Activated naive CD8-positive, alpha-beta T cell treated with anti-CD3 and anti-CD28 coated beads, Interleukin-2, amount 50 U/mL, for 24 hours (primary cell): ENCODE data around the gene CHMP2A.
A peak's percentile ranks its signal among the peaks of the same experiment; 100 is the strongest.

ENCODE experiments used
- ATAC-seq: fragments of 150-1000 bp; cut with Tn5 transposase; one replicate; pipeline ENCODE4 v1.10.0; 2021
- DNase-seq: peaks from one replicate; pipeline ENCODE4 v3.0.0; 2021
- H3K27ac Mint-ChIP-seq: one replicate; pipeline ENCODE4 v1.8.0; 2021; ENCODE audit warnings: mild to moderate bottlenecking, mixed read lengths
- H3K27me3 Mint-ChIP-seq: one replicate; pipeline ENCODE4 v1.8.0; 2021; ENCODE audit warnings: mixed read lengths
- H3K36me3 Mint-ChIP-seq: one replicate; pipeline ENCODE4 v1.8.0; 2021; ENCODE audit warnings: low read depth, mixed read lengths
- H3K4me1 Mint-ChIP-seq: one replicate; pipeline ENCODE4 v1.8.0; 2021; ENCODE audit warnings: mixed read lengths
- H3K4me3 Mint-ChIP-seq: one replicate; pipeline ENCODE4 v1.8.0; 2021; ENCODE audit warnings: mild to moderate bottlenecking, moderate library complexity, mixed read lengths
- H3K9me3 Mint-ChIP-seq: one replicate; pipeline ENCODE4 v1.8.0; 2021; ENCODE audit warnings: mixed read lengths

Gene CHMP2A

GRCh38 chr19:58561373-58562121 lies 6.6 kb upstream of the CHMP2A start:
- no peak for ATAC-seq
- peak overlapping the region; percentile 100 for H3K27ac Mint-ChIP-seq
- H3K9me3 Mint-ChIP-seq = no peaks in the 10 kb centered on the region
- peaks cover 38% of the 10 kb centered on the region for H3K36me3 Mint-ChIP-seq
- no peak for DNase-seq
- peaks cover 2% of the 10 kb centered on the region for H3K27me3 Mint-ChIP-seq
- peaks cover 68% of the 10 kb centered on the region for H3K4me1 Mint-ChIP-seq
- H3K4me3 Mint-ChIP-seq = peak overlapping the region; percentile 73

- Mint-ChIP-seq H3K27me3 (peaks cover 2% of the 10 kb centered on the region), H3K36me3 (peaks cover 40% of the 10 kb centered on the region), H3K4me3 (peak overlapping the region; percentile 94), H3K9me3 (no peaks in the 10 kb centered on the region), H3K4me1 (peaks cover 71% of the 10 kb centered on the region), H3K27ac (peak overlapping the region; percentile 100)
- no peak for ATAC-seq
- DNase-seq = no peak
Measured at GRCh38 chr19:58560921-58561320, 6.0 kb upstream of the CHMP2A start.

- H3K4me1 Mint-ChIP-seq = peaks cover 73% of the 10 kb centered on the region
- H3K9me3 Mint-ChIP-seq = no peaks in the 10 kb centered on the region
- H3K36me3 Mint-ChIP-seq = peaks cover 45% of the 10 kb centered on the region
- H3K4me3 Mint-ChIP-seq = peak overlapping the region; percentile 94
- DNase-seq (no peak), ATAC-seq (no peak)
- peaks cover 2% of the 10 kb centered on the region for H3K27me3 Mint-ChIP-seq
- H3K27ac Mint-ChIP-seq = peak overlapping the region; percentile 100
Measured at GRCh38 chr19:58560007-58560887, 5.3 kb upstream of the CHMP2A start.

- H3K36me3 Mint-ChIP-seq = peaks cover 50% of the 10 kb centered on the region
- peak; percentile 21 for ATAC-seq
- H3K27ac Mint-ChIP-seq = peak overlapping the region; percentile 100
- H3K4me3 Mint-ChIP-seq = peak overlapping the region; percentile 94
- H3K9me3 Mint-ChIP-seq = no peaks in the 10 kb centered on the region
- H3K27me3 Mint-ChIP-seq = peaks cover 2% of the 10 kb centered on the region
- H3K4me1 Mint-ChIP-seq = peaks cover 80% of the 10 kb centered on the region
- peak; percentile 89 for DNase-seq
Measured at GRCh38 chr19:58559275-58560006, 4.5 kb upstream of the CHMP2A start.

- Mint-ChIP-seq H3K27me3 (peaks cover 2% of the 10 kb centered on the region), H3K9me3 (no peaks in the 10 kb centered on the region), H3K4me3 (peak overlapping the region; percentile 94), H3K27ac (peak overlapping the region; percentile 100), H3K4me1 (peaks cover 80% of the 10 kb centered on the region), H3K36me3 (peaks cover 53% of the 10 kb centered on the region)
- ATAC-seq = peak; percentile 56
- peak; percentile 100 for DNase-seq
Measured at GRCh38 chr19:58558623-58559274, 3.8 kb upstream of the CHMP2A start.

GRCh38 chr19:58558066-58558622 lies 3.2 kb upstream of the CHMP2A start, which contains the start of gene UBE2M:
TSS of gene UBE2M (minus strand) at chr19:58558611. CDS start at chr19:58558381, 230 bp downstream.
- no peak for ATAC-seq

GRCh38 chr19:58557221-58558065 lies 2.5 kb upstream of the CHMP2A start:
- Mint-ChIP-seq H3K36me3 (peaks cover 58% of the 10 kb centered on the region), H3K4me3 (peak overlapping the region; percentile 94), H3K9me3 (no peaks in the 10 kb centered on the region), H3K27ac (peak overlapping the region; percentile 100), H3K4me1 (peaks cover 80% of the 10 kb centered on the region), H3K27me3 (peaks cover 2% of the 10 kb centered on the region)
- no peak for ATAC-seq
- DNase-seq = no peak

More at GRCh38 chr19:58558066-58558622, 3.2 kb upstream of the CHMP2A start, which contains the start of gene UBE2M:
- H3K36me3 Mint-ChIP-seq = peaks cover 54% of the 10 kb centered on the region
- peaks cover 77% of the 10 kb centered on the region for H3K4me1 Mint-ChIP-seq
- peaks cover 2% of the 10 kb centered on the region for H3K27me3 Mint-ChIP-seq
- DNase-seq = no peak
- H3K4me3 Mint-ChIP-seq = peak within 1 kb of the TSS; percentile 94
- no peaks in the 10 kb centered on the region for H3K9me3 Mint-ChIP-seq
- peak within 1 kb of the TSS; percentile 100 for H3K27ac Mint-ChIP-seq

- peak overlapping the region; percentile 94 for H3K4me3 Mint-ChIP-seq
- peaks cover 65% of the 10 kb centered on the region for H3K36me3 Mint-ChIP-seq
- DNase-seq = no peak
- peaks cover 74% of the 10 kb centered on the region for H3K4me1 Mint-ChIP-seq
- peak overlapping the region; percentile 100 for H3K27ac Mint-ChIP-seq
- ATAC-seq = no peak
- H3K9me3 Mint-ChIP-seq = no peaks in the 10 kb centered on the region
- H3K27me3 Mint-ChIP-seq = peaks cover 2% of the 10 kb centered on the region
Measured at GRCh38 chr19:58556622-58557220, 1.8 kb upstream of the CHMP2A start.

GRCh38 chr19:58555920-58556621 lies 1.2 kb upstream of the CHMP2A start:
- Mint-ChIP-seq H3K27me3 (peaks cover 2% of the 10 kb centered on the region), H3K9me3 (no peaks in the 10 kb centered on the region), H3K27ac (peak overlapping the region; percentile 100), H3K4me3 (peak overlapping the region; percentile 99), H3K36me3 (peaks cover 65% of the 10 kb centered on the region), H3K4me1 (peaks cover 68% of the 10 kb centered on the region)
- no peak for ATAC-seq
- DNase-seq = no peak

GRCh38 chr19:58555369-58555885 lies 522 bp upstream of the CHMP2A start:
- Mint-ChIP-seq H3K27ac (peak overlapping the region; percentile 98), H3K4me3 (peak overlapping the region; percentile 99), H3K36me3 (peaks cover 66% of the 10 kb centered on the region), H3K9me3 (no peaks in the 10 kb centered on the region), H3K27me3 (peaks cover 2% of the 10 kb centered on the region), H3K4me1 (peaks cover 64% of the 10 kb centered on the region)
- ATAC-seq (no peak), DNase-seq (no peak)

- Mint-ChIP-seq H3K9me3 (no peaks in the 10 kb centered on the region), H3K27ac (peak overlapping the region; percentile 98), H3K27me3 (peaks cover 2% of the 10 kb centered on the region), H3K4me3 (peak overlapping the region; percentile 99), H3K36me3 (peaks cover 71% of the 10 kb centered on the region), H3K4me1 (peaks cover 58% of the 10 kb centered on the region)
- DNase-seq (no peak), ATAC-seq (no peak)
Measured at GRCh38 chr19:58553799-58554493, 959 bp downstream of the CHMP2A start.
